H1 (cell line): ENCODE measurements around the gene ZXDC. TPM values are rescaled to one million over a fixed set of nuclear protein-coding genes. Genes with fewer than 3 reads are reported as not detected.

Experiments used
- CEBPB ChIP-seq: IDR thresholded peaks from 2 replicates; pipeline ENCODE4 v1.6.1; 2012; ENCODE audit warnings: low read depth, low read length
- FOSL1 ChIP-seq: IDR thresholded peaks from 2 replicates; pipeline ENCODE4 v1.6.1; 2011; ENCODE audit warnings: mild to moderate bottlenecking, low read depth, low read length, moderate library complexity; ENCODE audit not compliant: insufficient read depth
- HDAC2 ChIP-seq, 2 experiments: fragments of 300-600 bp in 1 of 2; sonication (generic) in 1 of 2; IDR thresholded peaks; 2 replicates each; pipeline ENCODE4 v1.6.1; 2011 to 2012; ENCODE audit warnings: low read depth in 2 of 2, low read length in 2 of 2, mild to moderate bottlenecking in 2 of 2, moderate library complexity in 2 of 2, borderline replicate concordance in 1 of 2, inconsistent platforms in 1 of 2
- KDM5A ChIP-seq: fragments of 200-600 bp; IDR thresholded peaks from 2 replicates; pipeline ENCODE4 v1.7.1; 2012; ENCODE audit warnings: mild to moderate bottlenecking, low read length, inconsistent platforms, mixed read lengths
- POLR2A ChIP-seq, 2 experiments: IDR thresholded peaks; 1 replicate in 1 of 2; 2 replicates in 1 of 2; pipeline ENCODE4 v1.6.1; 2011; ENCODE audit warnings: low read depth in 2 of 2, low read length in 2 of 2, mild to moderate bottlenecking in 2 of 2; ENCODE audit errors: control extremely low read depth in 1 of 2
- SIN3A ChIP-seq, 2 experiments: IDR thresholded peaks in 1 of 2; conservative IDR thresholded peaks in 1 of 2; 2 replicates each; pipeline ENCODE4 v1.6.1; 2011 to 2012; ENCODE audit warnings: low read length in 2 of 2, improper control_type of control experiment in 1 of 2, low read depth in 1 of 2, mild to moderate bottlenecking in 1 of 2
- SIRT6 ChIP-seq: IDR thresholded peaks from one replicate; pipeline ENCODE4 v1.7.1; 2012; ENCODE audit warnings: low read length, inconsistent platforms
- SIX5 ChIP-seq: IDR thresholded peaks from 2 replicates; pipeline ENCODE4 v1.6.1; 2011; ENCODE audit warnings: mild to moderate bottlenecking, low read depth, low read length
- SP4 ChIP-seq: IDR thresholded peaks from 2 replicates; pipeline ENCODE4 v1.6.1; 2012; ENCODE audit warnings: low read length, inconsistent platforms
- YY1 ChIP-seq: IDR thresholded peaks from 2 replicates; pipeline ENCODE4 v1.6.1; 2011; ENCODE audit warnings: low read depth, mild to moderate bottlenecking, low read length
- polyA plus RNA-seq, 7 experiments: library from polyadenylated mRNA; depleted of rRNA in 3 of 7; stranded (reverse) in 5 of 7; unstranded in 2 of 7; fragments of >200 nt in 5 of 7; fragments of 200-250 nt in 2 of 7; gene quantifications; 1 replicate in 5 of 7; 2 replicates in 1 of 7; 4 replicates in 1 of 7; pipeline versions ENCODE4 v1.2.1 to v1.2.3, GENCODE V29; 2011 to 2013; ENCODE audit warnings: missing spikeins in 2 of 7, mixed read lengths in 2 of 7
- total RNA-seq: library from RNA; stranded (reverse); fragmentation: NEBNext Ultra II Directional; extraction: Animal tissue kit (Norgen Biotek cat#: 25700); gene quantifications from 2 replicates; pipeline ENCODE4 v1.2.1, GENCODE V29; 2021
- TF ChIP-seq, protein P1 (sequence below): fragments of 300-600 bp; sonication (generic); IDR thresholded peaks from 2 replicates; pipeline ENCODE4 v1.7.1; 2012; ENCODE audit warnings: low read length, moderate library complexity, mild to moderate bottlenecking, inconsistent platforms; ENCODE audit not compliant: insufficient replicate concordance

The ZXDC gene
- total and polyA plus RNA-seq, 2 of the 8 experiments (the other 6 are each of a cell fraction or from before 2014, with no cell fraction given): 12.7 to 24.3 TPM

DNA sequence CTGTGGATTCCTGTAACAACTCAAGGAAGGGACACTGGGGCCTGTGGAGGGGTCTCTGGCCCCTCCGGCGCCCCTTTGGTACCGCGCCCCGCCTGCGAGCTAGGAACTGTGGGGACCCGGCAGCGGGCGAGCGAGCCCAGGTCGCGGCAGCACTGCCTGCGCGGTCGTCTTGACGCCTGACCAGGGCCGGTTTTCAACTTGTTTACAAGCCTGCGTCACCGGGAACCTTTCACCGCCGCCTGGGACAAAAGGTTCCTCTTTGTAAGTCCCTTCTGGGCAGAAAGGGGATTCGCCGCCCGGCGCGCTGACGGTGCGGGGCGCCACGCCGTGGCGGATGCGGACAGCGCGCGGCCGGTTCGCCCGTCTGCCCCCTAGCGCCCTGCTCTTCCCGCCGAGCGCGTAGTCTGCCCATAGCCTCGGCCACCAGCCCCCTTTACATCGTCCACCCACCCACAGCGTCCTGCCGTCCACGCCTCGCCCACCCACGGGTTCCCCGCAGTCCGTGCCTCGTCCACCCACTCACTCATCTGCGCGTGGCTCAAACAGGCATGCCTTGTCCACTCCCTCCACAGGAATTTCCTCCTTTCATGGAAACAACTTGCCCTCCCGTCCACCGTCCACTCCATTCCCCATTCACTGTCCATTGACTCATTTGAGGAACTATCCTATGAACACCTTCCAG, 86.4 kb downstream of the ZXDC start (continued):
- TF ChIP-seq, protein P1, sequence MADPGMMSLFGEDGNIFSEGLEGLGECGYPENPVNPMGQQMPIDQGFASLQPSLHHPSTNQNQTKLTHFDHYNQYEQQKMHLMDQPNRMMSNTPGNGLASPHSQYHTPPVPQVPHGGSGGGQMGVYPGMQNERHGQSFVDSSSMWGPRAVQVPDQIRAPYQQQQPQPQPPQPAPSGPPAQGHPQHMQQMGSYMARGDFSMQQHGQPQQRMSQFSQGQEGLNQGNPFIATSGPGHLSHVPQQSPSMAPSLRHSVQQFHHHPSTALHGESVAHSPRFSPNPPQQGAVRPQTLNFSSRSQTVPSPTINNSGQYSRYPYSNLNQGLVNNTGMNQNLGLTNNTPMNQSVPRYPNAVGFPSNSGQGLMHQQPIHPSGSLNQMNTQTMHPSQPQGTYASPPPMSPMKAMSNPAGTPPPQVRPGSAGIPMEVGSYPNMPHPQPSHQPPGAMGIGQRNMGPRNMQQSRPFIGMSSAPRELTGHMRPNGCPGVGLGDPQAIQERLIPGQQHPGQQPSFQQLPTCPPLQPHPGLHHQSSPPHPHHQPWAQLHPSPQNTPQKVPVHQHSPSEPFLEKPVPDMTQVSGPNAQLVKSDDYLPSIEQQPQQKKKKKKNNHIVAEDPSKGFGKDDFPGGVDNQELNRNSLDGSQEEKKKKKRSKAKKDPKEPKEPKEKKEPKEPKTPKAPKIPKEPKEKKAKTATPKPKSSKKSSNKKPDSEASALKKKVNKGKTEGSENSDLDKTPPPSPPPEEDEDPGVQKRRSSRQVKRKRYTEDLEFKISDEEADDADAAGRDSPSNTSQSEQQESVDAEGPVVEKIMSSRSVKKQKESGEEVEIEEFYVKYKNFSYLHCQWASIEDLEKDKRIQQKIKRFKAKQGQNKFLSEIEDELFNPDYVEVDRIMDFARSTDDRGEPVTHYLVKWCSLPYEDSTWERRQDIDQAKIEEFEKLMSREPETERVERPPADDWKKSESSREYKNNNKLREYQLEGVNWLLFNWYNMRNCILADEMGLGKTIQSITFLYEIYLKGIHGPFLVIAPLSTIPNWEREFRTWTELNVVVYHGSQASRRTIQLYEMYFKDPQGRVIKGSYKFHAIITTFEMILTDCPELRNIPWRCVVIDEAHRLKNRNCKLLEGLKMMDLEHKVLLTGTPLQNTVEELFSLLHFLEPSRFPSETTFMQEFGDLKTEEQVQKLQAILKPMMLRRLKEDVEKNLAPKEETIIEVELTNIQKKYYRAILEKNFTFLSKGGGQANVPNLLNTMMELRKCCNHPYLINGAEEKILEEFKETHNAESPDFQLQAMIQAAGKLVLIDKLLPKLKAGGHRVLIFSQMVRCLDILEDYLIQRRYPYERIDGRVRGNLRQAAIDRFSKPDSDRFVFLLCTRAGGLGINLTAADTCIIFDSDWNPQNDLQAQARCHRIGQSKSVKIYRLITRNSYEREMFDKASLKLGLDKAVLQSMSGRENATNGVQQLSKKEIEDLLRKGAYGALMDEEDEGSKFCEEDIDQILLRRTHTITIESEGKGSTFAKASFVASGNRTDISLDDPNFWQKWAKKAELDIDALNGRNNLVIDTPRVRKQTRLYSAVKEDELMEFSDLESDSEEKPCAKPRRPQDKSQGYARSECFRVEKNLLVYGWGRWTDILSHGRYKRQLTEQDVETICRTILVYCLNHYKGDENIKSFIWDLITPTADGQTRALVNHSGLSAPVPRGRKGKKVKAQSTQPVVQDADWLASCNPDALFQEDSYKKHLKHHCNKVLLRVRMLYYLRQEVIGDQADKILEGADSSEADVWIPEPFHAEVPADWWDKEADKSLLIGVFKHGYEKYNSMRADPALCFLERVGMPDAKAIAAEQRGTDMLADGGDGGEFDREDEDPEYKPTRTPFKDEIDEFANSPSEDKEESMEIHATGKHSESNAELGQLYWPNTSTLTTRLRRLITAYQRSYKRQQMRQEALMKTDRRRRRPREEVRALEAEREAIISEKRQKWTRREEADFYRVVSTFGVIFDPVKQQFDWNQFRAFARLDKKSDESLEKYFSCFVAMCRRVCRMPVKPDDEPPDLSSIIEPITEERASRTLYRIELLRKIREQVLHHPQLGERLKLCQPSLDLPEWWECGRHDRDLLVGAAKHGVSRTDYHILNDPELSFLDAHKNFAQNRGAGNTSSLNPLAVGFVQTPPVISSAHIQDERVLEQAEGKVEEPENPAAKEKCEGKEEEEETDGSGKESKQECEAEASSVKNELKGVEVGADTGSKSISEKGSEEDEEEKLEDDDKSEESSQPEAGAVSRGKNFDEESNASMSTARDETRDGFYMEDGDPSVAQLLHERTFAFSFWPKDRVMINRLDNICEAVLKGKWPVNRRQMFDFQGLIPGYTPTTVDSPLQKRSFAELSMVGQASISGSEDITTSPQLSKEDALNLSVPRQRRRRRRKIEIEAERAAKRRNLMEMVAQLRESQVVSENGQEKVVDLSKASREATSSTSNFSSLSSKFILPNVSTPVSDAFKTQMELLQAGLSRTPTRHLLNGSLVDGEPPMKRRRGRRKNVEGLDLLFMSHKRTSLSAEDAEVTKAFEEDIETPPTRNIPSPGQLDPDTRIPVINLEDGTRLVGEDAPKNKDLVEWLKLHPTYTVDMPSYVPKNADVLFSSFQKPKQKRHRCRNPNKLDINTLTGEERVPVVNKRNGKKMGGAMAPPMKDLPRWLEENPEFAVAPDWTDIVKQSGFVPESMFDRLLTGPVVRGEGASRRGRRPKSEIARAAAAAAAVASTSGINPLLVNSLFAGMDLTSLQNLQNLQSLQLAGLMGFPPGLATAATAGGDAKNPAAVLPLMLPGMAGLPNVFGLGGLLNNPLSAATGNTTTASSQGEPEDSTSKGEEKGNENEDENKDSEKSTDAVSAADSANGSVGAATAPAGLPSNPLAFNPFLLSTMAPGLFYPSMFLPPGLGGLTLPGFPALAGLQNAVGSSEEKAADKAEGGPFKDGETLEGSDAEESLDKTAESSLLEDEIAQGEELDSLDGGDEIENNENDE: no peak
- TF ChIP-seq FOSL1 (no peak), SIN3A (conservative IDR thresholded peaks at IDR 0.05 in 1 of 2, IDR thresholded peaks at IDR 0.05 in 1 of 2; ENCODE audit: low read depth in 1 of 2, low read length in 2 of 2) (peak in 1 of 2 experiments; percentile 61; a peak in 2 of 4 replicates), SP4 (no peak), KDM5A (no peak), SIX5 (no peak), YY1 (peak; percentile 44; the same call in 1 of the 2 replicates), POLR2A (IDR thresholded peaks at IDR 0.05; ENCODE audit: control extremely low read depth in 1 of 2, low read depth in 2 of 2, low read length in 2 of 2) (peak in 1 of 2 experiments; percentile 39; a peak in 1 of 3 replicates), HDAC2 (IDR thresholded peaks at IDR 0.05; ENCODE audit: borderline replicate concordance in 1 of 2, low read depth in 2 of 2, low read length in 2 of 2) (peak; percentile 19 to 45; a peak in 1 of 4 replicates), CEBPB (no peak), SIRT6 (no peak)
